ENCODE measurements around the gene TNFRSF25. TPM values are rescaled to one million over a fixed set of nuclear protein-coding genes. Genes with fewer than 3 reads are reported as not detected.

TNFRSF25 gene
- total and polyA plus RNA-seq, 4 donors: 9.5 to 37.5 (median 21.4) TPM

DNA sequence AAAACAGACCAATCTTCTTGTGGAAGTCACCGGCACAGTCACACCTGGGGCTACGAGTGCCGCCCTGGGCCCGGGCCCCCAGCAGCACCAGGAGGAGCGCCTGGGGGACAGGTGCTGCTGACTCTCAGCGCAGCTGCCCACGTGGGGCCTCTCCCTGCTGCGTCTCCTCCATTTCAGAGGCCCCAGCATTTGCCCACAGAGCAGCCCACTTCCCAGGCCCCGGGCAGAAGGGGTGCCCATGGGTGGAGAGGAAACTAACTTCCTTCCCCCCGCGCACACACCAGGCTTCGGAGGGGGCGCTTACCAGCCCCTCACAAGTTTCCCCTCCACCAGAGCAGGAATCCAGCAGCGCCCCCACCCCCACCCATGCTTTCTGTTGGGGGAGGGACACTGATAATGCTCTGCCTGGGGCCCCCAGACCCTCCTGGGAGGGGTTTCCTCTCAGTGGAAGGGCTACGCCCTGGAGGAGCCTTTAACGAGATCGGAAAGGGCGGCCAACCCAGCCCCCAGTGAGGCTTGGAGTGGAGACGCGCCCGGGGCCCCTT is 440 bp downstream of the TNFRSF25 start:
- 55% methylated on average over 15 of the region's 21 CpGs for WGBS (ENCODE audit: insufficient coverage)
- Histone ChIP-seq H3K27ac (ENCODE audit: low read depth, low read length) (no peak overlapping the region), H3K4me1 (ENCODE audit: control insufficient read depth, insufficient read depth, low read length) (peaks cover 13% of the 10 kb centered on the region), H3K9me3 (ENCODE audit: control insufficient read depth, insufficient read depth, low read length) (no peaks in the 10 kb centered on the region), H3K27me3 (ENCODE audit: control insufficient read depth, insufficient read depth, low read length) (peaks cover 19% of the 10 kb centered on the region), H3K36me3 (ENCODE audit: control insufficient read depth, insufficient read depth, low read length) (peaks cover 94% of the 10 kb centered on the region), H3K4me3 (ENCODE audit: low read depth, low read length) (no peak overlapping the region)
- no peak for DNase-seq (ENCODE audit: low read depth in 4 of 6, low spot score in 6 of 6)

DNA sequence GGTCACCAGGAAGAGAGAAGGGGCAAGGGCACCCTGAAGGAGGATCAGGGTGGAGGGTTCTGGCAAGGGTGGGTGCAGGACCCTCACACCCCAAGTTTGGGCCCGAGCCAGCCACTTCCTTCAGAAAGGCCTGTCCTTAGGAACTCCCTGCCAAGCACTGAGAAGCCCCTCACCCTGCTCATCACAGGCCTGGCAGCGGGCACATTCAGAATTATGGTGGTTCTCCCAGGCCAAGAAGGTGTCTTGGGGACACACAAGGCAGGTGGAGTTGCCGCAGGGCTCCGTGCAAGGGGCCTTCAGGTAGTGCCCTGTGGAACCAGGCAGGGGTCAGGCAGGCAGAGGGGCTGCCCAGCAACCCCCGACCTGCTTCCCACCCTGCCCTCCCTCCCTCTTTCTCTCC is 1.1 kb downstream of the TNFRSF25 start:
- peaks cover 93% of the 10 kb centered on the region for H3K36me3 ChIP-seq (ENCODE audit: control insufficient read depth, insufficient read depth, low read length)
- 84% methylated on average over 5 of the region's 5 CpGs for WGBS (ENCODE audit: insufficient coverage)
- no peaks in the 10 kb centered on the region for H3K9me3 ChIP-seq (ENCODE audit: control insufficient read depth, insufficient read depth, low read length)
- no peak overlapping the region for H3K4me3 ChIP-seq (ENCODE audit: low read depth, low read length)
- no peak overlapping the region for H3K27ac ChIP-seq (ENCODE audit: low read depth, low read length)
- peaks cover 26% of the 10 kb centered on the region for H3K27me3 ChIP-seq (ENCODE audit: control insufficient read depth, insufficient read depth, low read length)
- DNase-seq (ENCODE audit: low read depth in 4 of 6, low spot score in 6 of 6): no peak
- H3K4me1 ChIP-seq (ENCODE audit: control insufficient read depth, insufficient read depth, low read length): peaks cover 19% of the 10 kb centered on the region

DNA sequence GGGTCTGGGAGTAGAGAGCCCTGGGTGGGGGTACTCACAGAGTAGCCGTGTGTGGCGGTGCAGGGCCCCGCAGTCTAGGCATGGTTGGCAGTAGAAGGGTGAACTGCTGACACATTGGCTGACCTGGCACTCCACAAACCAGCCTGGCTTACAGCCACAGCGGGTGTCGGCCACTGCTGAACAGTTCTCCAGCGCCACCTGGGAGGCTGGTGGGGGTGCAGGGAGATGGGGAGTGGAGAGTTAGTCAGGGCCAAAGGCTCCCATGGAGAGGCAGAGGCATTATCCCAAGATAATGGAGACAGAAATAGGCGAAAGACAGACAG is 1.5 kb downstream of the TNFRSF25 start:
- Histone ChIP-seq H3K9me3 (ENCODE audit: control insufficient read depth, insufficient read depth, low read length) (no peaks in the 10 kb centered on the region), H3K27me3 (ENCODE audit: control insufficient read depth, insufficient read depth, low read length) (peaks cover 30% of the 10 kb centered on the region), H3K27ac (ENCODE audit: low read depth, low read length) (no peak overlapping the region), H3K4me1 (ENCODE audit: control insufficient read depth, insufficient read depth, low read length) (peaks cover 22% of the 10 kb centered on the region), H3K4me3 (ENCODE audit: low read depth, low read length) (no peak overlapping the region), H3K36me3 (ENCODE audit: control insufficient read depth, insufficient read depth, low read length) (peaks cover 93% of the 10 kb centered on the region)
- no peak for DNase-seq (ENCODE audit: low read depth in 4 of 6, low spot score in 6 of 6)
- 78% methylated on average over 7 of the region's 7 CpGs for WGBS (ENCODE audit: insufficient coverage)

DNA sequence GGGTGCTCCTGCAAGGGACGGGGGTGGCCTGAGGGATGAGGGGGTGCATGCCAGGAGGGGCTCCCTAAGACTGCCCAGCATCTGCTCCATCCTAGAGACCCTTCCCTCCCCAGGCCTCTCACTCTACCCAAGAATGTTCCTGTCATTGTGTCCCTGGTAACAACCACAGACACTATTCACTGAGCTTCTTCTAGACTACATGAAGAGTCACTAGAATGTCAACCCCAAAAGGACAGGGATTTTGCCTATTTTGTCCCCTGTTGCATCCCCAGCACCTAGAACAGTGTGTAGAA is 2.9 kb downstream of the TNFRSF25 start:
- H3K27ac ChIP-seq (ENCODE audit: low read depth, low read length): no peak overlapping the region
- no peaks in the 10 kb centered on the region for H3K9me3 ChIP-seq (ENCODE audit: control insufficient read depth, insufficient read depth, low read length)
- peaks cover 78% of the 10 kb centered on the region for H3K36me3 ChIP-seq (ENCODE audit: control insufficient read depth, insufficient read depth, low read length)
- no peak for DNase-seq (ENCODE audit: low read depth in 4 of 6, low spot score in 6 of 6)
- no peak overlapping the region for H3K4me3 ChIP-seq (ENCODE audit: low read depth, low read length)
- WGBS (ENCODE audit: insufficient coverage): no CpG with 5 or more reads among the region's 1 CpG
- peaks cover 22% of the 10 kb centered on the region for H3K4me1 ChIP-seq (ENCODE audit: control insufficient read depth, insufficient read depth, low read length)
- H3K27me3 ChIP-seq (ENCODE audit: control insufficient read depth, insufficient read depth, low read length): peaks cover 31% of the 10 kb centered on the region

DNA sequence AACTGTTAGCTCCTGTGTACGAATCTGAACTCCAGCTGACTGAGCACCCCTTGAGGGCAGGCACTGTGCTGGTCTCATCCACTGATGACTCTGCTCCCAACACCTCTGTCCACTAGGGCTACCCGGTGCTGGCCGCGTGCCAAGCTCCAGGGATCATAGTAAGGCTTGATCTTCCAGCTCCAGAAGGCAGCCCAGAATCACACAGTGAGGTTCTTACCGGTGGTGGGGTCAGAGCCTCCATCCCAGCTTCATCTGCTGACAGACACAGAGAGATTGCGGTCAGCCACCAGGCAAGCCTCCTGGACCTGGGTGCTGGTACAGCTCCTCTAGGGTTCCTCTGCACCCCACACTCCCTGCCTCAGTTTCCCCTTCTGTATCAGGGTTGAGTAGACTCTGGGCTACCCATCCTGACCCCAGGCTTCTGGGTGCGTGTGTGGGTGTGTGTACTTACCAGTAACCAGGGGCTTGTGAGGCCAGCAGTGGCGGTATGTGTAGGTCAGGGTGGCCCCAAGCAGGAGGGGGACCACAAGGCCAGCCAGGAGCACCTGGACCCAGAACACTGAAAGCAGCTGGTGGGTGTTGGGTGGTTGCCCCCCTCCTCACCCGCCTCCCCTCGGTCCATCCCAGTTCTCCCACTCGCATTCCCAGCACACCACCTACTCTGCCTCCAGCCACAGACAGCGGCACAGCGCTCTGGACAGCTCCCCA is 3.4 kb downstream of the TNFRSF25 start:
- Histone ChIP-seq H3K27me3 (ENCODE audit: control insufficient read depth, insufficient read depth, low read length) (peaks cover 30% of the 10 kb centered on the region), H3K36me3 (ENCODE audit: control insufficient read depth, insufficient read depth, low read length) (peaks cover 73% of the 10 kb centered on the region), H3K27ac (ENCODE audit: low read depth, low read length) (no peak overlapping the region), H3K9me3 (ENCODE audit: control insufficient read depth, insufficient read depth, low read length) (no peaks in the 10 kb centered on the region), H3K4me3 (ENCODE audit: low read depth, low read length) (no peak overlapping the region), H3K4me1 (ENCODE audit: control insufficient read depth, insufficient read depth, low read length) (peaks cover 22% of the 10 kb centered on the region)
- no peak for DNase-seq (ENCODE audit: low read depth in 4 of 6, low spot score in 6 of 6)
- 92% methylated on average over 12 of the region's 13 CpGs for WGBS (ENCODE audit: insufficient coverage)

DNA sequence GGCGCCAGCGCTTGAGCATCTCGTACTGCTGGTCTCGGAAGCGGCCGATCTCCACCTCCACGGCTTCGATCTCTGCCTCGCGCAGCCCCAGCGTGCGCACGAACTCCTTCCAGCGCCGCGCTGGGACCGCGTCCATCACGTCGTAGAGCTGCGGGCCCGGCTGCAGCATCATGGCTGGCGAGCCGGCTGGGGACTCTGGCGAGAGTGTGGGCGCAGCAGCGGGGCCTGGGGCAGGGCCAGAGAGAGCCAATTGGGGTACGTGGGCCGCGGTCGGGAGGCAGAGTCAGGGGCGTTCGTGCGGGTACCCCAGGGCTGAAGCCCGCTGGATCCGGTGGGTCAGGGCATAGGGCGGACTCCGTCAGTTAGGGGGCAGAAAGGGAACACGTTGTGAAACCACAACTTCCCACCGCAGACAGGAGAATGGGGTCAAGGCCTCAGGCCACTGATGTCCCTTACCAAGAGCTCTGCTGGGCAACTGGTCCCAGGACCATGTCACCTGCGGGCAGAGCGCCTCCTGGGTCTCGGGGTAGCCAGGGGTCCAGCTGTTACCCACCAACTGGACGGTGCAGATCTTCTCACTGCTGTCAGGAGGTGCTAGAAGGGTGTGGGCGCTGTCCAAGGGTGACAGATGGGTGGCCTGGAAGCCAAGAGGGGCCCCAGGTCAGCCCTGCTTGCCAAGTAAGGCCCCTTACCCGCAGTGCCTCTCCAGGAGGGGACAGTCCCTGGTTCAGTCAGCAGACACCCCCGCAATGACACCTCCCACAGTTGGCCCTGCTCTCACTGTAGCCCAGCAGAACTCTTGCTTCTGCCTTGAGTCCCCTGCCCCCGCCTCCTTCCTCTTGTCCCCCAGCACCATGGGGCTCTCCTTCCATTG is 4.2 kb downstream of the TNFRSF25 start:
- H3K27ac ChIP-seq (ENCODE audit: low read depth, low read length): no peak overlapping the region
- peaks cover 66% of the 10 kb centered on the region for H3K36me3 ChIP-seq (ENCODE audit: control insufficient read depth, insufficient read depth, low read length)
- no peak for DNase-seq (ENCODE audit: low read depth in 4 of 6, low spot score in 6 of 6)
- no peak overlapping the region for H3K4me3 ChIP-seq (ENCODE audit: low read depth, low read length)
- H3K4me1 ChIP-seq (ENCODE audit: control insufficient read depth, insufficient read depth, low read length): peaks cover 22% of the 10 kb centered on the region
- H3K9me3 ChIP-seq (ENCODE audit: control insufficient read depth, insufficient read depth, low read length): no peaks in the 10 kb centered on the region
- peaks cover 35% of the 10 kb centered on the region for H3K27me3 ChIP-seq (ENCODE audit: control insufficient read depth, insufficient read depth, low read length)
- WGBS (ENCODE audit: insufficient coverage): 74% methylated on average over 42 of the region's 48 CpGs

DNA sequence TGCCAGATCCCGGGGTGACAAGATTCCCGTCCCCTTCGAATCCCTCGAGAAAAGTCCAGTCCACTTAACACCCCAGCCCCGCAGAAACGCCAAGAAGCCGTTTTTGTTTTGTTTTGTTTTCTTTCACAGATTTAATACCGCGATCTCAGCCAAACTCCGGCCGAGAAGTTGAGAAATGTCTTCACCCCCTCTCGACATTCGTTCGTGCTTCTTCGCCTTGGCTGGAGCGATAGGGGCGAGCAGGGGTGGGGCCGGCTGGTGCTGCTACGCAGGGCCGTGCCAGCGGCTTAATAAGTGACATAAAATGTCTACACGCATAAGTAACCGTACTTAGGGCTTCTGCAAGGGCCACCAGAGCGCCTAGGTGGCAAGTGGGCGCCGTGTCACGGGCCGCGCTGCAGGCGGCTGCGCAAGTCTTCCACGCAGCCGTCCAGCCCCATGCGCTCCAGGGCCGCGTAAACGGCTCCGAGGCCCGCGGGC is 4.9 kb downstream of the TNFRSF25 start:
- Histone ChIP-seq H3K36me3 (ENCODE audit: control insufficient read depth, insufficient read depth, low read length) (peaks cover 59% of the 10 kb centered on the region), H3K27ac (ENCODE audit: low read depth, low read length) (no peak overlapping the region), H3K4me1 (ENCODE audit: control insufficient read depth, insufficient read depth, low read length) (peaks cover 22% of the 10 kb centered on the region), H3K9me3 (ENCODE audit: control insufficient read depth, insufficient read depth, low read length) (no peaks in the 10 kb centered on the region), H3K27me3 (ENCODE audit: control insufficient read depth, insufficient read depth, low read length) (peaks cover 42% of the 10 kb centered on the region), H3K4me3 (ENCODE audit: low read depth, low read length) (no peak overlapping the region)
- WGBS (ENCODE audit: insufficient coverage): 58% methylated on average over 39 of the region's 40 CpGs
- peak in 1 of 6 donors; percentile 18 for DNase-seq (ENCODE audit: low read depth in 4 of 6, low spot score in 6 of 6)

DNA sequence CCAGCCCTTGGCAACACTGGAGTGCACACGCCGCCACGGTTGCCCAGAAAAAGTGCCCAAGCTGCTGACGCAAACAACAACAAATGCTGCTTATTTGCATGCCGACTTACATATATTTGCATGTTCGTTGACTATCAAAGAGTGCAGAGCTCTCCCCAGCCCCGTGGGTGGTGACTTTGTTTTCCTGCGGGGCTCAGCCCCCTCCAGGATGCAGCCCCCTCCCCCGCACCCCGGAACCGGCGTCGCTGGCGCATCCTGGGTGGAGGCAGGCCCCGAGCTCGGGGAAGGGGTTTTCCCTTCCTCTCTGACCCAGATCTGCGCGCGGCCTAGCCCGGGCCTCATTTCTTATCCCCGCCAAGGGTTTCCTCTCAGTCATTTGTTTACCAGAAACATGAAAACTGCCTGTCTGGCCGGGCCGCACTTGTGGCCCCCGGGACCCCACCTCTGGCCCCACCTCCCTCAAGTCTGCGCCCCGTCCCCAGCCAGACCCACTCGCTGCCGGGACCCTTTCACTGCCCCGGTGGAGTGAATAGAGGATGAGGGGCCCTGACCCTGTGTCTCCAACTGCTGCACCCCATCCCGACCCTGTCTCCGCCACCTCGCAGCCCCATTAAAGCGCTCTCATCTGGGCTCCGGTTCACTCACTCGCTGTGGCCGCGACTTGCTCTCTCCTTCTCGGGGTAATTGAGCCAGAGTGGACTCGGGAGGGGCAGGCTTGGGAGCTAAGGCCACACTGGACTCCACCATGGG is 5.5 kb downstream of the TNFRSF25 start:
- no peak overlapping the region for H3K27ac ChIP-seq (ENCODE audit: low read depth, low read length)
- H3K36me3 ChIP-seq (ENCODE audit: control insufficient read depth, insufficient read depth, low read length): peaks cover 55% of the 10 kb centered on the region
- peaks cover 47% of the 10 kb centered on the region for H3K27me3 ChIP-seq (ENCODE audit: control insufficient read depth, insufficient read depth, low read length)
- no peaks in the 10 kb centered on the region for H3K9me3 ChIP-seq (ENCODE audit: control insufficient read depth, insufficient read depth, low read length)
- WGBS (ENCODE audit: insufficient coverage): 30% methylated on average over 34 of the region's 39 CpGs
- no peak overlapping the region for H3K4me3 ChIP-seq (ENCODE audit: low read depth, low read length)
- H3K4me1 ChIP-seq (ENCODE audit: control insufficient read depth, insufficient read depth, low read length): peaks cover 19% of the 10 kb centered on the region
- DNase-seq (ENCODE audit: low read depth in 4 of 6, low spot score in 6 of 6): peak in 1 of 6 donors; percentile 71

DNA sequence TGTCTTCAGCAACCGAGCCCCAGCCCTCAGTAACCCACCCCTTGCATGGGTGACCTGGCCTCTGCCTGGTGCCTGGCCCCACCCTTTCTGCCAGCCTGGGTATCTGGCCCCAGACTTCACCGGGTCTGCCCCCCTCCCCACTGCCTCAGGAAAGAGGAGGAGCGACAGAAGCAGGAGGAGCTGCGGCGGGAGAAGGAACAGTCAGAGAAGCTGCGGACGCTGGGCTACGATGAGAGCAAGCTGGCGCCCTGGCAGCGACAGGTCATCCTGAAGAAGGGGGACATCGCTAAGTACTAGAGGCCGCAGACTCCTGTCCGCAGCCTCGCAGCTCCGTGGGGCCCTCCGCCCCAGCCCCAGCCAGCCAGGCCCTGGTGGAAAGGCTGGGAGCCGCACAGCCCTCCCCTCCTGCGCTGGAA is 6.1 kb downstream of the TNFRSF25 start:
- H3K9me3 ChIP-seq (ENCODE audit: control insufficient read depth, insufficient read depth, low read length): no peaks in the 10 kb centered on the region
- H3K36me3 ChIP-seq (ENCODE audit: control insufficient read depth, insufficient read depth, low read length): peaks cover 50% of the 10 kb centered on the region
- H3K27me3 ChIP-seq (ENCODE audit: control insufficient read depth, insufficient read depth, low read length): peaks cover 48% of the 10 kb centered on the region
- DNase-seq (ENCODE audit: low read depth in 4 of 6, low spot score in 6 of 6): peak in 1 of 6 donors; percentile 23
- no peak overlapping the region for H3K4me3 ChIP-seq (ENCODE audit: low read depth, low read length)
- peaks cover 17% of the 10 kb centered on the region for H3K4me1 ChIP-seq (ENCODE audit: control insufficient read depth, insufficient read depth, low read length)
- WGBS (ENCODE audit: insufficient coverage): 31% methylated on average over 18 of the region's 18 CpGs
- no peak overlapping the region for H3K27ac ChIP-seq (ENCODE audit: low read depth, low read length)
